ENCODE data around the gene ZNF883. TPM values are rescaled to one million over a fixed set of nuclear protein-coding genes. Genes with fewer than 3 reads are reported as not detected.

Gene ZNF883
- polyA plus RNA-seq, 1 of the 3 experiments (the other 2 are of a cell fraction) = 2.0 TPM

DNA sequence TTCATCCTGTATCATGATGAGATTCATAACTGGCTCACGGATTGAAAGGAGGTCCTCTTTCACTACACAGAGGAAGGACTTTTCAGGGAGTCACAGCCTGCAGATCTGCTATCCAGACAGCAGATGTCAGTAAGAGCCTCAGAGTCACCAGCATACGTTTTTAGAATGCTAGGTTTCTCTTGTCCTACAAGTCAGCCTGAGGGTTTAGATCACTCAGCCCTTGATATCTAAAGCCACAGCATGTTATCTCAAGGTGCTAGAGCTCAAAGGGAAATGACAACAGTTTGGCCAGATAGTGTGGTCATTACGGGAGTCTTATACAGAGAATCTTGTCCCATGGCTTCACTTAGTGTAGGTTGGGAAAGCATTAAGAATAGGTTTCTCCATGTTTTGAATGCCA is 90.4 kb downstream of the ZNF883 start:
- Histone ChIP-seq H3K4me1 (ENCODE audit: control insufficient read depth in 1 of 2, insufficient read depth in 2 of 2, low read depth in 1 of 2, low read length in 1 of 2) (no peaks in the 10 kb centered on the region), H3K4me3 (ENCODE audit: low read depth in 2 of 2, low read length in 1 of 2) (no peak overlapping the region; a peak in 1 of 4 replicates), H3K9ac (no peak overlapping the region), H2AFZ (ENCODE audit: low read depth) (no peak overlapping the region), H3K36me3 (replicated peaks in 1 of 2; ENCODE audit: control insufficient read depth in 1 of 2, insufficient read depth in 2 of 2, low read length in 1 of 2) (no peaks in the 10 kb centered on the region), H3K9me3 (no peaks in the 10 kb centered on the region), H3F3A (replicated peaks; ENCODE audit: insufficient read depth) (no peaks in the 10 kb centered on the region), H3K27me3 (ENCODE audit: insufficient read depth) (no peaks in the 10 kb centered on the region; the same call in 1 of the 2 replicates), H3K9me2 (no peaks in the 10 kb centered on the region), H3K79me2 (ENCODE audit: insufficient read depth) (no peaks in the 10 kb centered on the region), H4K20me1 (ENCODE audit: insufficient read depth) (no peaks in the 10 kb centered on the region), H3K4me2 (no peak overlapping the region), H3K27ac (ENCODE audit: low read depth in 2 of 2, low read length in 1 of 2) (no peak overlapping the region)
- CTCF ChIA-PET = interaction anchor here (0.8 to 6.3 kb wide), 13 partner anchors 11 to 191 kb away, joined by 3 to 78 read pairs (median 4); no protein-coding TSS in a partner anchor
- WGBS (ENCODE audit: low lambda C conversion rate) = 15% methylated on average over 3 of the region's 3 CpGs
- peak; percentile 25 for DNase-seq
- TF ChIP-seq SMC3 (IDR thresholded peaks at IDR 0.05; ENCODE audit: low read depth, low read length) (peak; percentile 49), RAD21 (IDR thresholded peaks at IDR 0.05; ENCODE audit: low read length) (peak; percentile 63), RXRA (IDR thresholded peaks at IDR 0.05; ENCODE audit: borderline replicate concordance, low read depth) (no peak)
- TF ChIP-seq, protein P1, sequence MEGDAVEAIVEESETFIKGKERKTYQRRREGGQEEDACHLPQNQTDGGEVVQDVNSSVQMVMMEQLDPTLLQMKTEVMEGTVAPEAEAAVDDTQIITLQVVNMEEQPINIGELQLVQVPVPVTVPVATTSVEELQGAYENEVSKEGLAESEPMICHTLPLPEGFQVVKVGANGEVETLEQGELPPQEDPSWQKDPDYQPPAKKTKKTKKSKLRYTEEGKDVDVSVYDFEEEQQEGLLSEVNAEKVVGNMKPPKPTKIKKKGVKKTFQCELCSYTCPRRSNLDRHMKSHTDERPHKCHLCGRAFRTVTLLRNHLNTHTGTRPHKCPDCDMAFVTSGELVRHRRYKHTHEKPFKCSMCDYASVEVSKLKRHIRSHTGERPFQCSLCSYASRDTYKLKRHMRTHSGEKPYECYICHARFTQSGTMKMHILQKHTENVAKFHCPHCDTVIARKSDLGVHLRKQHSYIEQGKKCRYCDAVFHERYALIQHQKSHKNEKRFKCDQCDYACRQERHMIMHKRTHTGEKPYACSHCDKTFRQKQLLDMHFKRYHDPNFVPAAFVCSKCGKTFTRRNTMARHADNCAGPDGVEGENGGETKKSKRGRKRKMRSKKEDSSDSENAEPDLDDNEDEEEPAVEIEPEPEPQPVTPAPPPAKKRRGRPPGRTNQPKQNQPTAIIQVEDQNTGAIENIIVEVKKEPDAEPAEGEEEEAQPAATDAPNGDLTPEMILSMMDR (IDR thresholded peaks at IDR 0.05) = peak; percentile 46
- POLR2A ChIA-PET = no interaction called here

DNA sequence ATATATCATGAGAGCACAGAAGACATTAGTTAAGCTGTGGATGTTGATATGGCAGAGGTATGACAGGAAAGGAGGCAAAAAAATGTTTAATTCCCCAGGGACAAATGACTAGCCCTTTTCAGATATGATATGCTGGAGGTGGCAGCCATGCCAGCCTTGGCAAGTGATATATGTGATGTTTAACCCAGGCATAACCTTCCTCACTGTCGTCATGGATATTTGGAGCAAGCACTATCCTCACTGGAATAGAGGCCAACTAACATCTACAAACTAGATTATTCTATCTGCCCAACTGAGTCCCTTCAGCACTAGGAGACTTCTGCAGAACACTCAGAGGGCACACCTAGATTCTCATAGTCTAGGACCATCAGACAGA is 94.0 kb downstream of the ZNF883 start:
- Histone ChIP-seq H3K4me1 (ENCODE audit: control insufficient read depth in 1 of 2, insufficient read depth in 2 of 2, low read depth in 1 of 2, low read length in 1 of 2) (no peaks in the 10 kb centered on the region), H3K9ac (no peak overlapping the region), H3K27me3 (ENCODE audit: insufficient read depth) (no peaks in the 10 kb centered on the region; the same call in 1 of the 2 replicates), H2AFZ (ENCODE audit: low read depth) (no peak overlapping the region), H3K79me2 (ENCODE audit: insufficient read depth) (no peaks in the 10 kb centered on the region), H3K4me2 (no peak overlapping the region), H3K36me3 (replicated peaks in 1 of 2; ENCODE audit: control insufficient read depth in 1 of 2, insufficient read depth in 2 of 2, low read length in 1 of 2) (no peaks in the 10 kb centered on the region), H3F3A (replicated peaks; ENCODE audit: insufficient read depth) (no peaks in the 10 kb centered on the region), H3K27ac (ENCODE audit: low read depth in 2 of 2, low read length in 1 of 2) (no peak overlapping the region), H3K4me3 (ENCODE audit: low read depth in 2 of 2, low read length in 1 of 2) (no peak overlapping the region), H4K20me1 (ENCODE audit: insufficient read depth) (no peaks in the 10 kb centered on the region), H3K9me2 (no peaks in the 10 kb centered on the region), H3K9me3 (no peaks in the 10 kb centered on the region)
- CTCF ChIA-PET = interaction anchor here (0.7 kb wide), 1 partner anchor 78 kb away, joined by 3 read pairs; no protein-coding TSS in a partner anchor
- 14% methylated on average over 1 of the region's 1 CpG for WGBS (ENCODE audit: low lambda C conversion rate)
- no peak for DNase-seq
- POLR2A ChIA-PET = no interaction called here
- no peak for TF ChIP-seq MXI1 (IDR thresholded peaks at IDR 0.05; ENCODE audit: low read depth, low read length)
- TF ChIP-seq TEAD4 (IDR thresholded peaks at IDR 0.05; ENCODE audit: borderline replicate concordance, insufficient read depth) = no peak
- no peak for TF ChIP-seq SMC3 (IDR thresholded peaks at IDR 0.05; ENCODE audit: low read depth, low read length)
- TF ChIP-seq GATA2 (CRISPR knock-in tag; IDR thresholded peaks at IDR 0.05) = no peak
- TF ChIP-seq FOXJ3 (CRISPR knock-in tag; IDR thresholded peaks at IDR 0.05) = no peak
- TF ChIP-seq RXRA (IDR thresholded peaks at IDR 0.05; ENCODE audit: borderline replicate concordance, low read depth) = no peak
- TF ChIP-seq, protein P1 (IDR thresholded peaks at IDR 0.05) = no peak
- no peak for TF ChIP-seq RAD21 (IDR thresholded peaks at IDR 0.05; ENCODE audit: low read length)
- TF ChIP-seq, protein P2, sequence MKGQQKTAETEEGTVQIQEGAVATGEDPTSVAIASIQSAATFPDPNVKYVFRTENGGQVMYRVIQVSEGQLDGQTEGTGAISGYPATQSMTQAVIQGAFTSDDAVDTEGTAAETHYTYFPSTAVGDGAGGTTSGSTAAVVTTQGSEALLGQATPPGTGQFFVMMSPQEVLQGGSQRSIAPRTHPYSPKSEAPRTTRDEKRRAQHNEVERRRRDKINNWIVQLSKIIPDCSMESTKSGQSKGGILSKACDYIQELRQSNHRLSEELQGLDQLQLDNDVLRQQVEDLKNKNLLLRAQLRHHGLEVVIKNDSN (IDR thresholded peaks at IDR 0.05; ENCODE audit: borderline replicate concordance, low read depth) = no peak

All from SK-N-SH (cell line).